ENCODE results near the gene RNF223. TPM values are rescaled to one million over a fixed set of nuclear protein-coding genes. Genes with fewer than 3 reads are reported as not detected.

RNF223 gene
- total RNA-seq, 4 donors from 2014 or later: 9.4 to 19.5 (median 10.5) TPM

DNA sequence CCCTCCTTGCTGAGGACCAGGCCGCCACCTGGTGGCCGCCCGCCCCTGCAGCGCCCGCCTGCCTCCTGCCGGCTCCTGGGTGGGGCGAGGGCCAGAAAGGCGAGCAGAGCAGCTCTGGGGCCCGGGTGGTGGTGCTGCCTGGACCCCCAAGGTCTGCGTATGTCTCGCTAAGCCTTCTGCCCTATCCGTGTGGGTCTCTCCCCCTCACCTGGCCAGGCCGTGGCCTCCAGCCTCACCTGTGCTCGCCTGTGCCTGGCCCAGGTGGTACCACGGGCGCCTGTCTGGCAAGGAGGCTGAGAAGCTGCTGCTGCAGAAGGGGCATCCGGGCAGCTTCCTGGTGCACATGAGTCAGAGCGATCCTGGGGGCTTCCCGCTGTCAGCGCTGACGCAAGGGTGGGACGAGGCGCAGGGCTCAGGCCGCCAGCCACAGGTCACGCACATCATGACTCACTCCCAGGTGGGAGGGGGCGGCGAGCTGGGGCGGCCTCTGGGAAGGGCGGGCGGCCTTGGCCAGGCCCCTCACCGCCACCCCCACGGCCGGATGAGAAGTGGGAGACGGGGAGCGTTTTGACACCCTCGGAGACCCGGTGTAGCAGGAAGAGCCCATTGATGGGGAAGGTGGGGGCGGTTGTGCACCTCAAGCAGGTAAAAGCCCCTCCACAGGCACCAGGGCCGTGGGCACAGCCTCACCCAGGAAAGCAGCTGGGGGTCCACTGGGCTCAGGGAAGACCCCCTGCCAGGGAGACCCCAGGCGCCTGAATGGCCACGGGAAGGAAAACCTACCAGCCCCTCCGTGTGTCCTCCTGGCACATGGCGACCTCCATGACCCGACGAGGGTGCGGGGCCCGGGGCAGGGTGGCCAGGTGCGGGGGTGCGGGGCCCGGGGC is 9.9 kb downstream of the RNF223 start:
- no peak for DNase-seq (ENCODE audit: low spot score in 2 of 2)
- 15 to 17% methylated on average over 14 to 39 of the region's 50 CpGs for WGBS, 2 donors
- intact Hi-C loops (cut with DNase I; ENCODE audit: low total_unique reads): loop anchor here (5.0 kb wide), 1 partner anchor 77 kb away; no protein-coding TSS in a partner anchor
- no peak for TF ChIP-seq POLR2A (IDR thresholded peaks at IDR 0.05)
- TF ChIP-seq, protein P1, sequence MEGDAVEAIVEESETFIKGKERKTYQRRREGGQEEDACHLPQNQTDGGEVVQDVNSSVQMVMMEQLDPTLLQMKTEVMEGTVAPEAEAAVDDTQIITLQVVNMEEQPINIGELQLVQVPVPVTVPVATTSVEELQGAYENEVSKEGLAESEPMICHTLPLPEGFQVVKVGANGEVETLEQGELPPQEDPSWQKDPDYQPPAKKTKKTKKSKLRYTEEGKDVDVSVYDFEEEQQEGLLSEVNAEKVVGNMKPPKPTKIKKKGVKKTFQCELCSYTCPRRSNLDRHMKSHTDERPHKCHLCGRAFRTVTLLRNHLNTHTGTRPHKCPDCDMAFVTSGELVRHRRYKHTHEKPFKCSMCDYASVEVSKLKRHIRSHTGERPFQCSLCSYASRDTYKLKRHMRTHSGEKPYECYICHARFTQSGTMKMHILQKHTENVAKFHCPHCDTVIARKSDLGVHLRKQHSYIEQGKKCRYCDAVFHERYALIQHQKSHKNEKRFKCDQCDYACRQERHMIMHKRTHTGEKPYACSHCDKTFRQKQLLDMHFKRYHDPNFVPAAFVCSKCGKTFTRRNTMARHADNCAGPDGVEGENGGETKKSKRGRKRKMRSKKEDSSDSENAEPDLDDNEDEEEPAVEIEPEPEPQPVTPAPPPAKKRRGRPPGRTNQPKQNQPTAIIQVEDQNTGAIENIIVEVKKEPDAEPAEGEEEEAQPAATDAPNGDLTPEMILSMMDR (IDR thresholded peaks at IDR 0.05): peak in 1 of 3 donors; percentile 63
- H3K4me3 ChIP-seq (ENCODE audit: low read depth, poor library complexity, severe bottlenecking): no peak overlapping the region

DNA sequence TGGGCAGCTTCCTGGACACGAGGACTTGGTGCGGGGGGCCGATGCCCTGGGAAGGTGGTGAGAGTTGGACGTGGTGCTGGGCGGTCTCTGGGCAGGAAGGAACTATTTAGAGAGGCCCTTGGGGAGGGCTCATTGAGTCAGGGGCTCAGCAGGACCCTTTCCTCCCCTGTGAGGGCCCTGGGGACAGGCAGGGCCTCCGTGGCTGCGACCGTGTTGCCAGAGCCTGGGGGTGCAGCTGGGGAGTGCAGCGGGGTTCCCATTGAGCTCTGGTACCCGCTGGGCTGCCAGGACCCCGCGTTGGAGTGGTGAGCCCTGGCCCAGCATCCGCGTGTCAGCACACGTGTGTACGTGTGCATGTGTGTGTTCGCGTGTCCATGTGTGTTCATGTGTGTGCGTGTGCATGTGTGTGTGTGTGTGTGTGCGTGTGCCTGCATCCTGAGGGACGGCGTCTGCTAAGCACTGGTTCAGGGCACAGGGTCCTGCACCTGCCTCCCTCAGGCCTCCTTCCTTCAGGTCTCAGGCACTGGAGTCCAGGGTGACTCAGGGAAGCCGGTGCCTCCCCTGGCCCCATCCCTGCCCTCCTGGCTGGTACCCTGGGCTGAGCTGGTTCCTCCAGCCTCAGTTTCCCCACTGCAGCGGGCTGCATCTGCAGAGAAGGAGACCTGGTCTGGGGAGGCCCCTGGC is 10.7 kb downstream of the RNF223 start:
- intact Hi-C loops (cut with DNase I; ENCODE audit: low total_unique reads): loop anchor here (5.0 kb wide), 1 partner anchor 76 kb away; no protein-coding TSS in a partner anchor
- no peak for DNase-seq (ENCODE audit: low spot score in 2 of 2)
- no peak for TF ChIP-seq POLR2A (IDR thresholded peaks at IDR 0.05)
- TF ChIP-seq, protein P1 (IDR thresholded peaks at IDR 0.05): no peak
- no peak overlapping the region for H3K4me3 ChIP-seq (ENCODE audit: low read depth, poor library complexity, severe bottlenecking)
- WGBS, 2 donors: 61 to 66% methylated on average over 17 to 24 of the region's 24 CpGs

DNA sequence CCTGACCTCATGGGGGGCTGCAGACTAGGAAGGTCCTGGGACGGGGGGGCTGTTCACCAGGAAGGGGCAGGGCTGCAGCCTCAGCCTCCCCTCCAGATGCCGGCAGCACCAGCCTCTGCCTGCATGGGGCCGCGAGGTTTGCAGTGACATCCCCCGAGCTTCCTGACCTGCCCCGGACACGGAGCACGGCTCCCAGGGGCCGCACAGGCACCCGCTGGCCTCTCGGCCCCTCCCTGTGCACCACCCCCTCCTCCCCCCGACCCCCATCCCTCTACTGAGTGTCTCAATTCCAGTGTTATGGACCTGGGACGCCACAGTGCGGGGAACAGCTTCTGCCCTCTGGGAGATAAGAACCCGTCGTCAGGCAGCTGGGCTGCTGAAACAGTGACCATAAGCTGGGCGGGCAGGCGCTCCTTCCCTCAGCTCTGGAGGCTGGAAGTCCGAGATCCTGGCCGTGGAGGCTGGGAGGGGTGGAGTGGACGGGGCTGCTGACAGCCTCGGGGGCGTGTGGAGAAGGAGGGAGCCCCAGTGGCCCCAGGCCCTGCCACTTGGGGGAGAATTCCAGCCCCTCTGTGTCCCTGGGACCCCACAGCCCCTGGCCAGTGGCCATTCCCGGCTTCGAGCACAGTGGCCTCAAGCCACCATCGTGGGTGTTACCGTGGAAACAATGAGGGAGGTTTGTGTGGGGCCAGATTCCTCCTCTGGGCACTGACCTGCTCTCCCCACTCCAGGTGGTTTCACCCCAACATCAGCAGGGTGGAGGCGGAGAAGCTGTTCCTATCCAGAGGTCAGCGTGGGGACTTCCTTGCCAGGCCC is 11.6 kb downstream of the RNF223 start:
- intact Hi-C loops (cut with DNase I; ENCODE audit: low total_unique reads): loop anchor here (5.0 kb wide), 1 partner anchor 75 kb away; no protein-coding TSS in a partner anchor
- TF ChIP-seq, protein P1 (IDR thresholded peaks at IDR 0.05): no peak
- TF ChIP-seq POLR2A (IDR thresholded peaks at IDR 0.05): no peak
- DNase-seq (ENCODE audit: low spot score in 2 of 2): no peak
- WGBS, 2 donors: 15 to 24% methylated on average over 28 to 29 of the region's 29 CpGs
- H3K4me3 ChIP-seq (ENCODE audit: low read depth, poor library complexity, severe bottlenecking): no peak overlapping the region

DNA sequence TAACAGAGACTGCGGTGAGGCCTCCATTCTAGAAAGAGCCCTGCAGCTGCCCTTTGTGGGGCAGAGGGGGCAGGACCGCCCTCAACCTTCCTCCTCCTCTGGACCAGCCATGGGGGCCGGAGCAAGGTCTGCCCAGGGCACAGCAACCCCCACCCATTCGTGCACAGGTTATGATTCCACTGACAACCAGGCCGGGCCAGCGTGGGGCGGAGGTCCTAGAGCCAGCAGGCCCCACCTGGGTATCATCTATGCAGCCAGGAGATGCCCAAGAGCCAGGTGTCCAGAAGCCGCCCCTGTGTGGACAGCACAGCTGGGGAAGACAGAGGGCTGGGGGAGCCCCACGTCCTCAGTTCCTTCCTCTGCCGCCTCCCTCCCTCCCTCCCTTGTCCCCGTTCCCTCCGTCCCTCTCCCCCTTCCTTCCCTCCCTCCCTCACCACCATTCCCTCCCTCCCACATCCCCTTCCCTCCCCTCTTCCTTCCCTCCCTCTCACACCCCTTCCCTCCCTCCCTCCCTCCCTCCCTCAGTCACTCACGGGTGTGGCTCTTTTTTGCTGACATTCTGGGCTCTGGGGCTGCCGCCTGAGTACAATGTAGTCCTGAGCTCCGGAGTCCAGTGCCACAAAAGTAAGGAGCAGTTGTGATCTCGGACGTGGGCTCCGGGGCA is 12.3 kb downstream of the RNF223 start:
- DNase-seq (ENCODE audit: low spot score in 2 of 2): no peak
- WGBS, 2 donors: 44 to 61% methylated on average over 11 to 16 of the region's 18 CpGs
- TF ChIP-seq POLR2A (IDR thresholded peaks at IDR 0.05): no peak
- intact Hi-C loops (cut with DNase I; ENCODE audit: low total_unique reads): loop anchor here (5.0 kb wide), 1 partner anchor 75 kb away; no protein-coding TSS in a partner anchor
- H3K4me3 ChIP-seq (ENCODE audit: low read depth, poor library complexity, severe bottlenecking): no peak overlapping the region

DNA sequence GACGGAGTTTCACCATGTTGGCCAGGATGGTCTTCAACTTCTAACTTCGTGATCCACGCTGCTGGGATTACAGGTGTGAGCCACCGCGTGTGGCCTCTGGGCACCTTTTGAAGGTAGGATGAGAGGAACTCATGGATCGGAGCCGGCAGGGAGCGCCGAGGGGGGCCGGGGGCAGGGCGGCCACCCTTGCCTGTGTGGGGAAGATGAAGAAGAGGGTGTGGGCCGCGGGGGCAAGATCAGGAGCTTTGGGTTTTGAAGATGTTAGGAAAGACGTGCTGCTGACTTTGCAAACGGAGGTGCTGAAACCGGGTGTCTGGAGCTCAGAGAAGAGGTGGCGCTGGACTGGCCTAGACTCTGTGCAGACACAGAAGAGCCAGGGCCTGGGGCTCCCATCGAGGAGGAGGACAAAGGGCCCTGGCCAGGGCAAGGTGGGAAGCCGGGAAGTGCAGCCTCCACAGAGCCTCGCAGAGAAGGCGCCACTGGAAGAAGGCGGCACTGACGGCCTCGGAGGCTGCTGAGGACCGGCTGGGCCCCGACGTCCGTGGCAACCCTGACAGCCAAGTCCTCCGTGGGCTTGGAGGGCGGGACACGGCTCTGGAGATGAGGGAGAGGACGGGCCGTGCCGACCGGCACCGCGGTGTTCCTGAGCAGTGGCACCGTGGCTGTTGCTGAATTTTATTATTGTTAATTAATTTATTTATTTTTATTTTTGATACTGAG is 13.7 kb downstream of the RNF223 start:
- DNase-seq (ENCODE audit: low spot score in 2 of 2): no peak
- no peak for TF ChIP-seq POLR2A (IDR thresholded peaks at IDR 0.05)
- TF ChIP-seq, protein P1 (IDR thresholded peaks at IDR 0.05): no peak
- no peak overlapping the region for H3K4me3 ChIP-seq (ENCODE audit: low read depth, poor library complexity, severe bottlenecking)
- intact Hi-C loops (cut with DNase I; ENCODE audit: low total_unique reads): loop anchor here (5.0 kb wide), 1 partner anchor 73 kb away; no protein-coding TSS in a partner anchor
- WGBS, 2 donors: 38 to 51% methylated on average over 38 of the region's 38 CpGs

Data from lower leg skin (tissue), 4 donors.